ENCODE results near the gene PROM1.

The PROM1 gene

GRCh38 chr4:16055471-16055870 is 28.4 kb downstream of the PROM1 start:
- H3K27ac Mint-ChIP-seq, result peak overlapping the region in 1 of 3 experiments; percentile 25
- peaks cover 7% of the 10 kb centered on the region for H3K27me3 Mint-ChIP-seq (ENCODE audit: low read depth)
- no peak for TF ChIP-seq CTCF (IDR thresholded peaks at IDR 0.05; ENCODE audit: unreplicated experiment in 3 of 3)
- peaks cover 24% of the 10 kb centered on the region for H3K4me1 Mint-ChIP-seq
- H3K36me3 Mint-ChIP-seq (ENCODE audit: low read depth), result no peaks in the 10 kb centered on the region
- peak overlapping the region in 1 of 3 experiments; percentile 5 for H3K4me3 Mint-ChIP-seq
- H3K9me3 Mint-ChIP-seq, result no peaks in the 10 kb centered on the region

GRCh38 chr4:16052939-16053338 is 30.9 kb downstream of the PROM1 start:
- peaks cover 7% of the 10 kb centered on the region for H3K27me3 Mint-ChIP-seq (ENCODE audit: low read depth)
- TF ChIP-seq CTCF (IDR thresholded peaks at IDR 0.05; ENCODE audit: unreplicated experiment in 3 of 3), result no peak
- no peaks in the 10 kb centered on the region for H3K9me3 Mint-ChIP-seq
- no peaks in the 10 kb centered on the region for H3K36me3 Mint-ChIP-seq (ENCODE audit: low read depth)
- H3K4me1 Mint-ChIP-seq, result peaks cover 30% of the 10 kb centered on the region
- no peak overlapping the region for H3K4me3 Mint-ChIP-seq
- no peak overlapping the region for H3K27ac Mint-ChIP-seq

GRCh38 chr4:16051980-16052379 is 31.8 kb downstream of the PROM1 start:
- H3K36me3 Mint-ChIP-seq (ENCODE audit: low read depth), result no peaks in the 10 kb centered on the region
- peaks cover 20% of the 10 kb centered on the region for H3K4me1 Mint-ChIP-seq

GRCh38 chr4:16051132-16051531 is 32.7 kb downstream of the PROM1 start:
- Mint-ChIP-seq H3K4me3 (no peak overlapping the region), H3K36me3 (ENCODE audit: low read depth) (no peaks in the 10 kb centered on the region), H3K27ac (no peak overlapping the region), H3K27me3 (ENCODE audit: low read depth) (peaks cover 7% of the 10 kb centered on the region), H3K4me1 (peaks cover 16% of the 10 kb centered on the region), H3K9me3 (no peaks in the 10 kb centered on the region)
- no peak for TF ChIP-seq CTCF (IDR thresholded peaks at IDR 0.05; ENCODE audit: unreplicated experiment in 3 of 3)

More at GRCh38 chr4:16051980-16052379, 31.8 kb downstream of the PROM1 start:
- Mint-ChIP-seq H3K27me3 (ENCODE audit: low read depth) (peaks cover 7% of the 10 kb centered on the region), H3K9me3 (no peaks in the 10 kb centered on the region), H3K27ac (no peak overlapping the region), H3K4me3 (no peak overlapping the region)
- TF ChIP-seq CTCF (IDR thresholded peaks at IDR 0.05; ENCODE audit: unreplicated experiment in 3 of 3), result no peak

GRCh38 chr4:16050669-16051068 is 33.2 kb downstream of the PROM1 start:
- Mint-ChIP-seq H3K36me3 (ENCODE audit: low read depth) (no peaks in the 10 kb centered on the region), H3K4me1 (peaks cover 16% of the 10 kb centered on the region), H3K4me3 (no peak overlapping the region), H3K27me3 (ENCODE audit: low read depth) (peaks cover 7% of the 10 kb centered on the region), H3K27ac (no peak overlapping the region), H3K9me3 (no peaks in the 10 kb centered on the region)
- no peak for TF ChIP-seq CTCF (IDR thresholded peaks at IDR 0.05; ENCODE audit: unreplicated experiment in 3 of 3)

- no peak overlapping the region for H3K27ac Mint-ChIP-seq
- no peak for TF ChIP-seq CTCF (IDR thresholded peaks at IDR 0.05; ENCODE audit: unreplicated experiment in 3 of 3)
- peaks cover 3% of the 10 kb centered on the region for H3K27me3 Mint-ChIP-seq (ENCODE audit: low read depth)
- no peak overlapping the region for H3K4me3 Mint-ChIP-seq
- no peaks in the 10 kb centered on the region for H3K36me3 Mint-ChIP-seq (ENCODE audit: low read depth)
- peaks cover 32% of the 10 kb centered on the region for H3K4me1 Mint-ChIP-seq
- H3K9me3 Mint-ChIP-seq, result no peaks in the 10 kb centered on the region
These were observed 35.0 kb downstream of the PROM1 start for GRCh38 chr4:16048619-16049419.
